Astrocyte of the spinal cord (primary cell): Measurements from ENCODE around the gene GPR78.
"Not testable (repeated sequence)": the region's sequence is repeated elsewhere in the genome, so short reads cannot be mapped to it uniquely, and the experiment has no call there.

Experiments used
- DNase-seq: peaks from one replicate; pipeline ENCODE4 v3.0.0; 2011; ENCODE audit warnings: low read depth, low spot score
- H3K4me3 ChIP-seq: 2 replicates; pipeline ENCODE4 v1.5.1; 2011; ENCODE audit warnings: low read depth, mild to moderate bottlenecking, low read length, moderate library complexity
- CTCF ChIP-seq: IDR thresholded peaks from 2 replicates; pipeline ENCODE4 v1.5.1; 2012; ENCODE audit warnings: low read depth, mild to moderate bottlenecking, low read length, inconsistent platforms
- in situ Hi-C: cut with HindIII; loops from 2 replicates; pipeline ENCODE4 v1.10.0; 2017; ENCODE audit warnings: low sequenced_read_pairs

GPR78 gene

GRCh38 chr4:8573266-8573665 lies 6.9 kb upstream of the GPR78 start:
- no peak for TF ChIP-seq CTCF
- DNase-seq: no peak
- in situ Hi-C loops: no loop called here
- H3K4me3 ChIP-seq: no peak overlapping the region

- in situ Hi-C loops: no loop called here
- DNase-seq: no peak
- no peak for TF ChIP-seq CTCF
- H3K4me3 ChIP-seq: no peak overlapping the region
Observed at GRCh38 chr4:8574796-8575370, 5.3 kb upstream of the GPR78 start.

- H3K4me3 ChIP-seq: no peak overlapping the region
- in situ Hi-C loops: no loop called here
- DNase-seq: no peak
- TF ChIP-seq CTCF: no peak
Observed at GRCh38 chr4:8575457-8575856, 4.7 kb upstream of the GPR78 start.

- in situ Hi-C loops, H3K4me3 ChIP-seq, DNase-seq: not testable (repeated sequence)
Observed at GRCh38 chr4:8576591-8576990, 3.6 kb upstream of the GPR78 start.

GRCh38 chr4:8577046-8577445 lies 3.1 kb upstream of the GPR78 start:
- no peak for DNase-seq
- no peak overlapping the region for H3K4me3 ChIP-seq
- no peak for TF ChIP-seq CTCF
- in situ Hi-C loops: no loop called here

- H3K4me3 ChIP-seq: no peak overlapping the region
- in situ Hi-C loops: no loop called here
- DNase-seq: no peak
- no peak for TF ChIP-seq CTCF
Observed at GRCh38 chr4:8577972-8578371, 2.2 kb upstream of the GPR78 start.

- in situ Hi-C loops: no loop called here
- TF ChIP-seq CTCF: no peak
- H3K4me3 ChIP-seq: no peak overlapping the region
- no peak for DNase-seq
Observed at GRCh38 chr4:8578717-8579116, 1.5 kb upstream of the GPR78 start.
